ENCODE data around the gene AUP1. TPM values are rescaled to one million over a fixed set of nuclear protein-coding genes. Genes with fewer than 3 reads are reported as not detected.

The AUP1 gene
- total RNA-seq, result 71.5 and 128 TPM in 2 replicates

GRCh38 chr2:74529357-74530238 is at the start of gene AUP1, which contains the start of gene HTRA2:
Gene AUP1 (minus strand): TSS chr2:74529706. CDS start chr2:74529629, 77 bp downstream.
Gene HTRA2 (plus strand): TSS chr2:74529933. CDS start chr2:74530007, 74 bp downstream.

GRCh38 chr2:74553892-74554819 is 24.6 kb upstream of the AUP1 start, which contains the start of the genes DOK1 and LOXL3:
Gene DOK1 (plus strand): TSS chr2:74554720. CDS start chr2:74554755, 35 bp downstream.
Gene LOXL3 (minus strand): TSS chr2:74553942. CDS start chr2:74552634, 1,308 bp downstream.

GRCh38 chr2:74525717-74526648 is 3.5 kb downstream of the AUP1 start, which contains the start of gene DQX1:
Gene DQX1 (minus strand): TSS chr2:74526231. CDS start chr2:74525729, 502 bp downstream.

GRCh38 chr2:74514368-74515270 is 14.9 kb downstream of the AUP1 start, which contains the start of gene TLX2:
Gene TLX2 (plus strand): TSS chr2:74514450. CDS start chr2:74514807, 357 bp downstream.

GRCh38 chr2:74507145-74507925 is 22.2 kb downstream of the AUP1 start, which contains the start of gene PCGF1:
Gene PCGF1 (minus strand): TSS chr2:74507695. CDS start chr2:74507668, 27 bp downstream.

GRCh38 chr2:74499267-74499939 is 30.1 kb downstream of the AUP1 start, which contains the start of gene LBX2:
Gene LBX2 (minus strand): TSS chr2:74499603. CDS start chr2:74499537, 66 bp downstream.

GRCh38 chr2:74482801-74483674 is 46.5 kb downstream of the AUP1 start, which contains the start of the genes CCDC142 and TTC31:
Gene CCDC142 (minus strand): TSS chr2:74482998. CDS start chr2:74482837, 161 bp downstream.
Gene TTC31 (plus strand): TSS chr2:74483081. CDS start chr2:74483096, 15 bp downstream.

Other genes starting within 250 kb of the AUP1 start
- gene SLC4A5, start 186.3 kb downstream of the AUP1 start, total RNA-seq, result 1.2 and 1.6 TPM in 2 replicates
- 135 and 148 TPM in 2 replicates for gene DCTN1, start 149.4 kb downstream of the AUP1 start, total RNA-seq
- 3.1 and 4.1 TPM in 2 replicates for gene C2orf81, start 108.1 kb downstream of the AUP1 start, total RNA-seq
- 27.9 and 43.5 TPM in 2 replicates for gene WDR54, start 108.0 kb downstream of the AUP1 start, total RNA-seq
- 76.2 and 119 TPM in 2 replicates for gene RTKN, start 87.8 kb downstream of the AUP1 start, total RNA-seq
- gene INO80B, start 74.6 kb downstream of the AUP1 start, total RNA-seq, result 15.7 and 18.1 TPM in 2 replicates
- 74.5 and 130 TPM in 2 replicates for gene WBP1, start 71.3 kb downstream of the AUP1 start, total RNA-seq
- gene MOGS, start 64.3 kb downstream of the AUP1 start, total RNA-seq, result 55.7 and 92.6 TPM in 2 replicates
- gene MRPL53, start 57.0 kb downstream of the AUP1 start, total RNA-seq, result 24.1 and 31.8 TPM in 2 replicates
- 28.7 and 43.6 TPM in 2 replicates for gene CCDC142, start 46.7 kb downstream of the AUP1 start, total RNA-seq
- 20.4 and 23.6 TPM in 2 replicates for gene TTC31, start 46.6 kb downstream of the AUP1 start, total RNA-seq
- 1.8 and 7.9 TPM in 2 replicates for gene LBX2, start 30.1 kb downstream of the AUP1 start, total RNA-seq
- gene PCGF1, start 22.0 kb downstream of the AUP1 start, total RNA-seq, result 19.6 and 22.9 TPM in 2 replicates
- gene TLX2, start 15.3 kb downstream of the AUP1 start, total RNA-seq, result not detected in 2 replicates
- gene DQX1, start 3.5 kb downstream of the AUP1 start, total RNA-seq, result 0.33 and 0.39 TPM in 2 replicates
- 34.9 and 40.0 TPM in 2 replicates for gene HTRA2, start 227 bp upstream of the AUP1 start, total RNA-seq
- gene LOXL3, start 24.2 kb upstream of the AUP1 start, total RNA-seq, result 0.39 TPM in 1 of 2 replicates, not detected in the other
- gene DOK1, start 25.0 kb upstream of the AUP1 start, total RNA-seq, result 4.9 and 5.5 TPM in 2 replicates
- 0.39 and 0.43 TPM in 2 replicates for gene M1AP, start 118.6 kb upstream of the AUP1 start, total RNA-seq
- gene SEMA4F, start 124.5 kb upstream of the AUP1 start, total RNA-seq, result 4.3 and 5.1 TPM in 2 replicates